ENCODE measurements around the gene NEU2.

NEU2 gene

DNA sequence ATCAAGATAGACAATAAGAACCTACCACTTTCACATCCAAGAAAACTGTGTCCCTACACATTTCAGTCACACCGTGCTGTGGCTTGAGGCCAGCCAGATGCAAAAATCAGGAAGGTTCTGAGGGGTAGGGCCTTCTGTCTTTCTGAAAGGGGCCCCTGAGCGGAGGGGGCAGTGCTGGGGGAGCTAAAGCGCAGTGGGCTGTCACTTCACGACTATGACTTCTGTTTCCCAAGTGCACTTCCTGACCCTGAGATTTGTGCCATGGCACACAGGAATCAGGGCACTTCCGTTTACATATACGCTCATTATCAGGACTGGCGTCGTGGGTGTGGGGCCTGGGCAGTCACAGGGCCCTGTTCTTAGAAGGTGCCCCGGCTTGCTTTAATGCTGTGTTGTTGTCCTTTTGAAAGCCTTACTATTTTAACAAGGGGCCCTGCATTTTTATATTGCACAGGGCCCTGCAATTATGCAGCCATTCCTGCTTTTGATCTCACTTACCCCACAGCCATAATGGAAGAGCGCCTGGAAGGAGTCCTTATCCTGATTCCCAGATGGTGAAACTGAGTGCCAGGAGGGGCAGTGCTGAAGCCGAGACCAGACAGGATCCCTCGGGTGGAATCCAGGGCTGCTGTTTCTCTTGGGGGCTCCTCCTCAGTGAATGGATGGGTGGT is 20.0 kb upstream of the NEU2 start:
- H3K79me2 ChIP-seq (ENCODE audit: insufficient read depth, low read length): no peaks in the 10 kb centered on the region
- H4K20me1 ChIP-seq (ENCODE audit: insufficient read depth, low read length, poor library complexity, severe bottlenecking): no peaks in the 10 kb centered on the region
- H3K4me3 ChIP-seq (ENCODE audit: low read length, poor library complexity, severe bottlenecking): no peak overlapping the region
- H3K9me3 ChIP-seq (ENCODE audit: insufficient read depth, low read depth, low read length): no peaks in the 10 kb centered on the region
- no peaks in the 10 kb centered on the region for H3K36me3 ChIP-seq (ENCODE audit: insufficient read depth, low read length)
- no peaks in the 10 kb centered on the region for H3K27me3 ChIP-seq (ENCODE audit: insufficient read depth, low read length, poor library complexity, severe bottlenecking)
- no peak overlapping the region for H2AFZ ChIP-seq (ENCODE audit: low read length)
- no peaks in the 10 kb centered on the region for H3K4me1 ChIP-seq (ENCODE audit: insufficient read depth, low read length, poor library complexity, severe bottlenecking)
- no peaks in the 10 kb centered on the region for H3F3A ChIP-seq (ENCODE audit: low read depth)
- TF ChIP-seq, protein P1, sequence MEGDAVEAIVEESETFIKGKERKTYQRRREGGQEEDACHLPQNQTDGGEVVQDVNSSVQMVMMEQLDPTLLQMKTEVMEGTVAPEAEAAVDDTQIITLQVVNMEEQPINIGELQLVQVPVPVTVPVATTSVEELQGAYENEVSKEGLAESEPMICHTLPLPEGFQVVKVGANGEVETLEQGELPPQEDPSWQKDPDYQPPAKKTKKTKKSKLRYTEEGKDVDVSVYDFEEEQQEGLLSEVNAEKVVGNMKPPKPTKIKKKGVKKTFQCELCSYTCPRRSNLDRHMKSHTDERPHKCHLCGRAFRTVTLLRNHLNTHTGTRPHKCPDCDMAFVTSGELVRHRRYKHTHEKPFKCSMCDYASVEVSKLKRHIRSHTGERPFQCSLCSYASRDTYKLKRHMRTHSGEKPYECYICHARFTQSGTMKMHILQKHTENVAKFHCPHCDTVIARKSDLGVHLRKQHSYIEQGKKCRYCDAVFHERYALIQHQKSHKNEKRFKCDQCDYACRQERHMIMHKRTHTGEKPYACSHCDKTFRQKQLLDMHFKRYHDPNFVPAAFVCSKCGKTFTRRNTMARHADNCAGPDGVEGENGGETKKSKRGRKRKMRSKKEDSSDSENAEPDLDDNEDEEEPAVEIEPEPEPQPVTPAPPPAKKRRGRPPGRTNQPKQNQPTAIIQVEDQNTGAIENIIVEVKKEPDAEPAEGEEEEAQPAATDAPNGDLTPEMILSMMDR (conservative IDR thresholded peaks at IDR 0.05; ENCODE audit: low read length): no peak
- no peak for TF ChIP-seq EZH2phosphoT487 (IDR thresholded peaks at IDR 0.05; ENCODE audit: borderline replicate concordance)
- no peaks in the 10 kb centered on the region for H3K9me2 ChIP-seq (replicated peaks; ENCODE audit: low read depth, low read length)
- H3K4me2 ChIP-seq (ENCODE audit: low read depth, low read length, poor library complexity, severe bottlenecking): no peak overlapping the region
- H3K9ac ChIP-seq (ENCODE audit: low read depth, low read length, poor library complexity, severe bottlenecking): no peak overlapping the region

DNA sequence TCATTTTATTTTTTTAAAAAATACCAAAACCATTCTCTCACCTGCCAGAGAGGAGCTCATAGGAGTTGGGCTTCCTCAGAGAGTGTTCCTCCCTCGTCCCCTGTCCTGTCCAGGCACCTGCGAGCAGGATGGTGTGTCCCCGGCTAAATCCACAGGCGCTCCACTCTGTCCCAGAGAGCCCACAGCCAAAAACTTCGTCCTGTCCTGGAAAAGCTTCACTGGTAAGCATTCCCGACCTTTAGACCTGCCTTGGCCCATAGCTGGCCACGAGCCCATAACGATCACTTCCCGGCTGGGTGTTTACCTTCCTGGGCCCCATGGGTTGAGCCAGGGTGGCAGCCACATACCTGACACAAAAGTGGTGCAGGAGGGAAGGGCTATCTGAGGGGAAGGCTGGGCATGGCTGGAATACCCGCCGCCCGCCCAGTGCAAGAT is 19.4 kb upstream of the NEU2 start, which contains the start of gene NGEF:
NGEF (minus strand) TSS at position 230 of the 435 bp plus-strand sequence. CDS start 38,366 bp downstream, outside the sequence.
- Histone ChIP-seq H3K4me1 (ENCODE audit: insufficient read depth, low read length, poor library complexity, severe bottlenecking) (no peaks in the 10 kb centered on the region), H3K79me2 (ENCODE audit: insufficient read depth, low read length) (no peaks in the 10 kb centered on the region), H3K27me3 (ENCODE audit: insufficient read depth, low read length, poor library complexity, severe bottlenecking) (no peaks in the 10 kb centered on the region), H3F3A (ENCODE audit: low read depth) (no peaks in the 10 kb centered on the region), H3K9ac (ENCODE audit: low read depth, low read length, poor library complexity, severe bottlenecking) (no peak within 1 kb of the TSS), H3K4me3 (ENCODE audit: low read length, poor library complexity, severe bottlenecking) (no peak within 1 kb of the TSS), H2AFZ (ENCODE audit: low read length) (no peak within 1 kb of the TSS), H4K20me1 (ENCODE audit: insufficient read depth, low read length, poor library complexity, severe bottlenecking) (no peaks in the 10 kb centered on the region), H3K4me2 (ENCODE audit: low read depth, low read length, poor library complexity, severe bottlenecking) (no peak within 1 kb of the TSS), H3K9me2 (replicated peaks; ENCODE audit: low read depth, low read length) (no peaks in the 10 kb centered on the region), H3K36me3 (ENCODE audit: insufficient read depth, low read length) (no peaks in the 10 kb centered on the region), H3K9me3 (ENCODE audit: insufficient read depth, low read depth, low read length) (no peaks in the 10 kb centered on the region)
- no peak for TF ChIP-seq EZH2phosphoT487 (IDR thresholded peaks at IDR 0.05; ENCODE audit: borderline replicate concordance)
- TF ChIP-seq, protein P1 (conservative IDR thresholded peaks at IDR 0.05; ENCODE audit: low read length): no peak

DNA sequence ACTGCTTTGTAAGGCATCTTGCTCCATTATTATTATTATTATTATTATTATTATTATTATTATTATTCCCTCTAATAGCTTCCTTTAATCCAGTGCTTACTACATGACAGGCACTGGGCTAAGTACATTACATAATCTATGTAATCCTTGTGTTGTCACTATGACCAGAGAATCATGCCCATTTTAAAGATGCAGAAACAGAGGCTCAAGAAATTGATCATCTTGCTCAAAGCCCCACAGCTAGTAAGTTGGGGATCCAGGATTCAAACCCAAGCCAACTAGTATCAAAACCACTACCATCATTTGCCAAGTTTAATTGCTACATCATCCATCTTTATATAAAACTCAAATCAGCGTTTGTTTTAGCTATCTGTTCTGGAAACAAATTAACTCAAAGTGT is 18.8 kb upstream of the NEU2 start:
- H2AFZ ChIP-seq (ENCODE audit: low read length): no peak overlapping the region
- TF ChIP-seq EZH2phosphoT487 (IDR thresholded peaks at IDR 0.05; ENCODE audit: borderline replicate concordance): no peak
- H3K27me3 ChIP-seq (ENCODE audit: insufficient read depth, low read length, poor library complexity, severe bottlenecking): no peaks in the 10 kb centered on the region
- no peaks in the 10 kb centered on the region for H4K20me1 ChIP-seq (ENCODE audit: insufficient read depth, low read length, poor library complexity, severe bottlenecking)
- H3K4me3 ChIP-seq (ENCODE audit: low read length, poor library complexity, severe bottlenecking): no peak overlapping the region
- H3K79me2 ChIP-seq (ENCODE audit: insufficient read depth, low read length): no peaks in the 10 kb centered on the region
- no peaks in the 10 kb centered on the region for H3F3A ChIP-seq (ENCODE audit: low read depth)
- H3K4me1 ChIP-seq (ENCODE audit: insufficient read depth, low read length, poor library complexity, severe bottlenecking): no peaks in the 10 kb centered on the region
- H3K9me2 ChIP-seq (replicated peaks; ENCODE audit: low read depth, low read length): no peaks in the 10 kb centered on the region
- H3K9me3 ChIP-seq (ENCODE audit: insufficient read depth, low read depth, low read length): no peaks in the 10 kb centered on the region
- no peaks in the 10 kb centered on the region for H3K36me3 ChIP-seq (ENCODE audit: insufficient read depth, low read length)
- no peak overlapping the region for H3K4me2 ChIP-seq (ENCODE audit: low read depth, low read length, poor library complexity, severe bottlenecking)
- H3K9ac ChIP-seq (ENCODE audit: low read depth, low read length, poor library complexity, severe bottlenecking): no peak overlapping the region

Measured in Loucy (cell line).